Astrocyte of the cerebellum (primary cell): Measurements from ENCODE around the gene TMPRSS6.
"Not testable (repeated sequence)": the region's sequence is repeated elsewhere in the genome, so short reads cannot be mapped to it uniquely, and the experiment has no call there.

Experiments
- DNase-seq: peaks from one replicate; pipeline ENCODE4 v3.0.0-alpha.2; 2011; ENCODE audit warnings: low read depth
- H3K4me3 ChIP-seq: 2 replicates; pipeline ENCODE4 v1.5.1; 2011; ENCODE audit warnings: mild to moderate bottlenecking, low read depth, low read length, moderate library complexity
- in situ Hi-C: cut with HindIII; loops from 2 replicates; pipeline ENCODE4 v1.10.0; 2017; ENCODE audit warnings: low sequenced_read_pairs
- TF ChIP-seq, protein P1 (sequence below): IDR thresholded peaks from 2 replicates; pipeline ENCODE4 v1.5.1; 2012; ENCODE audit warnings: low read length, low read depth, moderate library complexity, mild to moderate bottlenecking; ENCODE audit errors: missing control alignments

Gene TMPRSS6

DNA sequence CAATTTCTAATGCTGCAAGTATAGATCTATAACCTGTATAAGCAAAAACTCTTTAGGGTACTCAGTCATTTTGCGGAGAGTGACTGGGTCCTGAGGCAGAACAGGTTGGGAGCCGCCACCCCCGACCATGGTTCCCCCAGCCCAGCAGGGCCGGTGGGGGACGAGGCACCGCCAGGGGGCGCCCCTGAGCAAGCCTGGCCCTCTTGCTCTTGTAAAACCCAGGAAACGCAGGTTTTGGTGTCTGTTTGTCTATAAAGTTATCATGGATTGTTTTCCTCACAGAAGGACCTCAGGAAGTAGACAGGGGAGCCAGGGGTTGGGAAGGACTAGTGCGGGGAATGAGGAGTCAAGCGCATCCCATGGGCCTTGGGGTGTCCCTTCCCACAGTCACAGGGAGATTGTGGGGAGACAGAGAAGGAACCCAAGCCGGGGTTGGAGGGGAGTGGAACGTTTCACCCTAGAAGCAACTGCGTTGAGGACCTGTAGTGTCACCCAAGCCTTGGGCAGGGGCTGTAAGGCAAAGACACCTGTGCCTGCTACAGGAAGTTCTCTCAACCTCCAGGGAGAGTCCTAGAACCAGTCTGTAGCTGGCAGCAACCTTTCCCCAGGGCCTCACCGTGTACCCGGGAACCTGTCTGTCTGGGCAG, 31.6 kb downstream of the TMPRSS6 start:
- DNase-seq, result peak; percentile 6
- TF ChIP-seq, protein P1, sequence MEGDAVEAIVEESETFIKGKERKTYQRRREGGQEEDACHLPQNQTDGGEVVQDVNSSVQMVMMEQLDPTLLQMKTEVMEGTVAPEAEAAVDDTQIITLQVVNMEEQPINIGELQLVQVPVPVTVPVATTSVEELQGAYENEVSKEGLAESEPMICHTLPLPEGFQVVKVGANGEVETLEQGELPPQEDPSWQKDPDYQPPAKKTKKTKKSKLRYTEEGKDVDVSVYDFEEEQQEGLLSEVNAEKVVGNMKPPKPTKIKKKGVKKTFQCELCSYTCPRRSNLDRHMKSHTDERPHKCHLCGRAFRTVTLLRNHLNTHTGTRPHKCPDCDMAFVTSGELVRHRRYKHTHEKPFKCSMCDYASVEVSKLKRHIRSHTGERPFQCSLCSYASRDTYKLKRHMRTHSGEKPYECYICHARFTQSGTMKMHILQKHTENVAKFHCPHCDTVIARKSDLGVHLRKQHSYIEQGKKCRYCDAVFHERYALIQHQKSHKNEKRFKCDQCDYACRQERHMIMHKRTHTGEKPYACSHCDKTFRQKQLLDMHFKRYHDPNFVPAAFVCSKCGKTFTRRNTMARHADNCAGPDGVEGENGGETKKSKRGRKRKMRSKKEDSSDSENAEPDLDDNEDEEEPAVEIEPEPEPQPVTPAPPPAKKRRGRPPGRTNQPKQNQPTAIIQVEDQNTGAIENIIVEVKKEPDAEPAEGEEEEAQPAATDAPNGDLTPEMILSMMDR, result peak; percentile 99
- in situ Hi-C loops, result no loop called here
- no peak overlapping the region for H3K4me3 ChIP-seq

GRCh38 chr22:37075822-37076433, 33.6 kb downstream of the TMPRSS6 start:
- in situ Hi-C loops, result no loop called here
- H3K4me3 ChIP-seq, result no peak overlapping the region
- DNase-seq, result no peak
- TF ChIP-seq, protein P1, result no peak

GRCh38 chr22:37075046-37075445, 34.5 kb downstream of the TMPRSS6 start:
- TF ChIP-seq, protein P1, result no peak
- no peak for DNase-seq
- H3K4me3 ChIP-seq, result no peak overlapping the region
- in situ Hi-C loops, result no loop called here

DNA sequence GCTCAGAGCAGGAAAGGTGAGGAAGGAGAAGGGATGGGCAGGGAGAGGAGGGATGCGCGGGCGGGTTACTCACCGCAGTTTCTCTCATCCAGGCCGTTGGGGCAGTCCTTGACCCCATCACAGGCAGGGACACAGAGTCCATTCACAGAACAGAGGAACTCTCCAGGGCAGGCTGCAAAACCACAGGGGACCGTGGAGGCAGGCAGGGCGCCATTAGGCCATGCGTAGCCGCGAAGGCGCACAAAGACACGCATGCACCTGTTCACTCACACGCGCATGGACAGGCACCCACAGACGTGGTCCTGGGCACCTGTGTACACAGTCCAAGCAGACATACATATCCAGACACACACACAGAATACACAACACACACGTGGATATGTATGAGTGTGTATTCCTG, 35.0 kb downstream of the TMPRSS6 start:
- DNase-seq, result no peak
- in situ Hi-C loops, result no loop called here
- TF ChIP-seq, protein P1, result no peak
- no peak overlapping the region for H3K4me3 ChIP-seq

DNA sequence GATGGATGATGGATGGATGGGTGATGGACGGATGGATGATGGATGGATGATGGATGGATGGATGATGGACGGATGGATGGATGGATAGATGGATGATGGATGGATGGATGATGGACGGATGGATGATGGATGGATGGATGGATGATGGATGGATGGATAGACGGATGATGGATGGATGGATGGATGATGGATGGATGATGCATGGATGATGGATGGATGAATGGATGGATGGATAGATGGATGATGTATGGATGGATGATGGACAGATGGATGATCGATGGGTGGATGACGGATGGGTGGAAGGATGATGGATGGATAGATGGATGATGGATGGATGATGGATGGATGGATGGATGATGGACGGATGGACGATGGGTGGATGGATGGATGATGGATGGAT, 36.8 kb downstream of the TMPRSS6 start:
- no peak overlapping the region for H3K4me3 ChIP-seq
- in situ Hi-C loops, result no loop called here
- TF ChIP-seq, protein P1, result no peak
- no peak for DNase-seq

- in situ Hi-C loops, DNase-seq, H3K4me3 ChIP-seq: not testable (repeated sequence)
Observed at GRCh38 chr22:37071850-37072592, 37.5 kb downstream of the TMPRSS6 start.

DNA sequence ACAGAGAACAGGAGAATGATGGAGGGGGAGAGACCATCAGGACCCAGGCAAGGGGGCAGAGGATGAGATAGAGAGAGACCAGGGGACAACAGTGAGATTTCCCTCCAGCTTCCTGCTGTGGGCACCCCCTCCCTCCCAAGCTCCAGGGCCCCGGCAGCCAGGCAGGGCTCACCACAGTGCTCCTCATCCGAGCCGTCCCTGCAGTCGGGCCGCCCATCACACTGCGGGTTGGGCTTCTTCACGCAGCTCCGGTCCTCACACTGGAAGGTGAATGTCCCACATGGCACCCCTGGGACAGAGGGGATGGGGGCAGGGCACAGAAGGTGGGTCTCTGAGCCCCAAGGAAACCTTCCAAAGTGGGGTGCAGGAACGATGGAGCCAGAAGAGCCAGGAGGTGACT, 38.8 kb downstream of the TMPRSS6 start:
- no peak for DNase-seq
- in situ Hi-C loops, result no loop called here
- H3K4me3 ChIP-seq, result no peak overlapping the region
- TF ChIP-seq, protein P1, result no peak
